ENCODE measurements around the gene SYCP2L.
A peak's percentile ranks its signal among the peaks of the same experiment; 100 is the strongest.

The SYCP2L gene

GRCh38 chr6:10989587-10989986 lies 102.7 kb downstream of the SYCP2L start:
- Histone ChIP-seq H3K9me3 (ENCODE audit: control insufficient read depth, insufficient read depth, low read depth, low read length) (no peaks in the 10 kb centered on the region), H3K27ac (ENCODE audit: extremely low read depth, low read depth, low read length) (no peak overlapping the region), H3K4me3 (ENCODE audit: low read depth, low read length) (no peak overlapping the region), H3K4me1 (ENCODE audit: control insufficient read depth, insufficient read depth, low read length) (no peaks in the 10 kb centered on the region), H3K36me3 (ENCODE audit: control insufficient read depth in 2 of 2, insufficient read depth in 1 of 2, low read length in 2 of 2) (peaks cover 0 to 6% of the 10 kb centered on the region in 2 experiments; a peak in 1 of 3 replicates)
- TF ChIP-seq ZNF214 (tag by site-specific recombination; IDR thresholded peaks at IDR 0.05; ENCODE audit: borderline replicate concordance) (no peak), ZFP3 (tag by site-specific recombination; IDR thresholded peaks at IDR 0.05; ENCODE audit: low read depth) (no peak), SP7 (tag by site-specific recombination; IDR thresholded peaks at IDR 0.05) (no peak), ATF2 (tag by site-specific recombination; IDR thresholded peaks at IDR 0.05; ENCODE audit: low read depth) (no peak)
- ChIA-PET CTCF (interaction anchor here (0.7 kb wide), 1 partner anchor 633 kb away, joined by 4 read pairs; no protein-coding TSS in a partner anchor), POLR2A (no interaction called here)

- H3K4me3 ChIP-seq (ENCODE audit: low read depth, low read length), result no peak overlapping the region
- TF ChIP-seq ZNF580 (tag by site-specific recombination; IDR thresholded peaks at IDR 0.05) (no peak), ZEB2 (tag by site-specific recombination; IDR thresholded peaks at IDR 0.05) (no peak), PRDM4 (tag by site-specific recombination; IDR thresholded peaks at IDR 0.05) (no peak), MZF1 (tag by site-specific recombination; IDR thresholded peaks at IDR 0.05; ENCODE audit: borderline replicate concordance) (no peak), ZNF701 (tag by site-specific recombination; IDR thresholded peaks at IDR 0.05) (no peak), GLI4 (tag by site-specific recombination; IDR thresholded peaks at IDR 0.05) (no peak), ZNF433 (tag by site-specific recombination; IDR thresholded peaks at IDR 0.05; ENCODE audit: low read depth) (no peak), SETDB1 (IDR thresholded peaks at IDR 0.05; ENCODE audit: insufficient read length, low read length) (no peak), ZBTB17 (tag by site-specific recombination; IDR thresholded peaks at IDR 0.05) (no peak), ZNF514 (tag by site-specific recombination; IDR thresholded peaks at IDR 0.05) (no peak), SP7 (tag by site-specific recombination; IDR thresholded peaks at IDR 0.05) (no peak), ZNF768 (tag by site-specific recombination; IDR thresholded peaks at IDR 0.05) (no peak)
- H3K9me3 ChIP-seq (ENCODE audit: control insufficient read depth, insufficient read depth, low read depth, low read length), result no peaks in the 10 kb centered on the region
- ChIA-PET CTCF (interaction anchor here (0.7 to 1.8 kb wide), 3 partner anchors 36 to 1079 kb away, joined by 3 to 8 read pairs (median 3); no protein-coding TSS in a partner anchor), POLR2A (interaction anchor here (0.5 to 0.6 kb wide), 2 partner anchors 664 to 1239 kb away, joined by 3 to 9 read pairs; no protein-coding TSS in a partner anchor)
- H3K4me1 ChIP-seq (ENCODE audit: control insufficient read depth, insufficient read depth, low read length), result no peaks in the 10 kb centered on the region
- H3K27ac ChIP-seq (ENCODE audit: extremely low read depth, low read depth, low read length), result no peak overlapping the region
- H3K36me3 ChIP-seq (ENCODE audit: control insufficient read depth in 2 of 2, insufficient read depth in 1 of 2, low read length in 2 of 2), result peaks cover 0 to 6% of the 10 kb centered on the region in 2 experiments; a peak in 1 of 3 replicates
These were observed 104.3 kb downstream of the SYCP2L start for GRCh38 chr6:10991115-10991514.

- no peak for TF ChIP-seq YY1 (tag by site-specific recombination; IDR thresholded peaks at IDR 0.05)
- no peak for TF ChIP-seq ZFP41 (tag by site-specific recombination; IDR thresholded peaks at IDR 0.05; ENCODE audit: borderline replicate concordance)
- peak; percentile 42; the same call in 1 of the 2 replicates for TF ChIP-seq ZNF449 (tag by site-specific recombination; IDR thresholded peaks at IDR 0.05)
- H3K27ac ChIP-seq (ENCODE audit: extremely low read depth, low read depth, low read length), result no peak overlapping the region
- no peaks in the 10 kb centered on the region for H3K4me1 ChIP-seq (ENCODE audit: control insufficient read depth, insufficient read depth, low read length)
- no peaks in the 10 kb centered on the region for H3K9me3 ChIP-seq (ENCODE audit: control insufficient read depth, insufficient read depth, low read depth, low read length)
- peaks cover 0 to 3% of the 10 kb centered on the region in 2 experiments; a peak in 1 of 3 replicates for H3K36me3 ChIP-seq (ENCODE audit: control insufficient read depth in 2 of 2, insufficient read depth in 1 of 2, low read length in 2 of 2)
- H3K4me3 ChIP-seq (ENCODE audit: low read depth, low read length), result no peak overlapping the region
- CTCF ChIA-PET, result interaction anchor here (0.7 kb wide), 1 partner anchor 521 kb away, joined by 4 read pairs; no protein-coding TSS in a partner anchor
- POLR2A ChIA-PET, result no interaction called here
These were observed 107.0 kb downstream of the SYCP2L start for GRCh38 chr6:10993896-10994295.
